GM12864 (cell line): ENCODE results near the gene HCCS.

Experiments used
- DNase-seq: peaks from one replicate; pipeline ENCODE4 v3.0.0-alpha.2; 2011; ENCODE audit warnings: low read depth
- H3K4me3 ChIP-seq: 2 replicates; pipeline ENCODE4 v1.5.1; 2011; ENCODE audit warnings: mild to moderate bottlenecking, low read depth, low read length, control low read depth
- CTCF ChIP-seq: IDR thresholded peaks from 2 replicates; pipeline ENCODE4 v1.5.1; 2011; ENCODE audit warnings: low read depth, mild to moderate bottlenecking, moderate library complexity, low read length, control low read depth, inconsistent platforms; ENCODE audit errors: missing control alignments

HCCS gene

GRCh38 chrX:11111037-11111851 lies at the start of gene HCCS:
Gene HCCS, plus strand, starts transcription at chrX:11111332. Its CDS starts 729 bp downstream, at chrX:11112061.
- peak; percentile 52 for DNase-seq
- H3K4me3 ChIP-seq: peak within 1 kb of the TSS; percentile 89
- TF ChIP-seq CTCF: no peak

- no peak for TF ChIP-seq CTCF
- no peak overlapping the region for H3K4me3 ChIP-seq
- no peak for DNase-seq
Observed at GRCh38 chrX:11064276-11064675, 46.9 kb upstream of the HCCS start.

- TF ChIP-seq CTCF: no peak
- no peak for DNase-seq
- H3K4me3 ChIP-seq: no peak overlapping the region
Observed at GRCh38 chrX:11064851-11065600, 46.1 kb upstream of the HCCS start.

- DNase-seq: no peak
- no peak for TF ChIP-seq CTCF
- H3K4me3 ChIP-seq: no peak overlapping the region
Observed at GRCh38 chrX:11066812-11067211, 44.3 kb upstream of the HCCS start.

GRCh38 chrX:11073381-11073780 lies 37.8 kb upstream of the HCCS start:
- no peak overlapping the region for H3K4me3 ChIP-seq
- no peak for TF ChIP-seq CTCF
- no peak for DNase-seq

- no peak overlapping the region for H3K4me3 ChIP-seq
- no peak for TF ChIP-seq CTCF
- DNase-seq: no peak
Observed at GRCh38 chrX:11080741-11081305, 30.3 kb upstream of the HCCS start.
